H9 (cell line): Measurements from ENCODE around the gene SPTBN5. TPM values are rescaled to one million over a fixed set of nuclear protein-coding genes. Genes with fewer than 3 reads are reported as not detected.

ENCODE experiments used
- DNase-seq: peaks from one replicate; pipeline ENCODE4 v3.0.0-alpha.2; 2017
- H2AFZ ChIP-seq: one replicate; pipeline ENCODE4 v1.6.1; 2013; ENCODE audit warnings: mild to moderate bottlenecking, low read length, control low read depth, moderate library complexity
- H2AK5ac ChIP-seq: 2 replicates; pipeline ENCODE4 v1.6.1; 2013; ENCODE audit warnings: low read length, control low read depth, mixed read lengths; ENCODE audit not compliant: insufficient read length
- H2BK120ac ChIP-seq: one replicate; pipeline ENCODE4 v1.6.1; 2013; ENCODE audit warnings: low read depth, mild to moderate bottlenecking, low read length, control low read depth, inconsistent platforms; ENCODE audit not compliant: poor library complexity, severe bottlenecking
- H2BK12ac ChIP-seq: 2 replicates; pipeline ENCODE4 v1.6.1; 2013; ENCODE audit warnings: low read length, control low read depth, mixed read lengths, low read depth; ENCODE audit not compliant: insufficient read length
- H2BK15ac ChIP-seq: 2 replicates; pipeline ENCODE4 v1.6.1; 2013; ENCODE audit warnings: low read depth, low read length, control low read depth
- H2BK20ac ChIP-seq: one replicate; pipeline ENCODE4 v1.6.1; 2013; ENCODE audit warnings: low read depth, mild to moderate bottlenecking, low read length, control low read depth, inconsistent platforms; ENCODE audit not compliant: poor library complexity, severe bottlenecking
- H2BK5ac ChIP-seq: 2 replicates; pipeline ENCODE4 v1.6.1; 2013; ENCODE audit warnings: low read length, control low read depth, mixed read lengths; ENCODE audit not compliant: insufficient read length
- H3K14ac ChIP-seq: 2 replicates; pipeline ENCODE4 v1.6.1; 2013; ENCODE audit warnings: low read length, control low read depth; ENCODE audit not compliant: insufficient read depth
- H3K18ac ChIP-seq: 2 replicates; pipeline ENCODE4 v1.6.1; 2013; ENCODE audit warnings: low read depth, mild to moderate bottlenecking, mixed read lengths, low read length, control low read depth; ENCODE audit not compliant: insufficient read length
- H3K23ac ChIP-seq: 2 replicates; pipeline ENCODE4 v1.6.1; 2013; ENCODE audit warnings: low read length, control low read depth, mixed read lengths, low read depth; ENCODE audit not compliant: insufficient read length
- H3K23me2 ChIP-seq: 2 replicates; pipeline ENCODE4 v1.6.1; 2013; ENCODE audit warnings: low read depth, mild to moderate bottlenecking, mixed read lengths, low read length, control low read depth; ENCODE audit not compliant: insufficient read length, poor library complexity, severe bottlenecking
- H3K27ac ChIP-seq: 2 replicates; pipeline ENCODE4 v1.5.1; 2013; ENCODE audit warnings: low read length, control low read depth, mixed read lengths, low read depth; ENCODE audit not compliant: insufficient read length
- H3K27me3 ChIP-seq: 2 replicates; pipeline ENCODE4 v1.6.1; 2013; ENCODE audit warnings: low read length, control low read depth, inconsistent platforms; ENCODE audit not compliant: insufficient read depth
- H3K4ac ChIP-seq: 2 replicates; pipeline ENCODE4 v1.6.1; 2013; ENCODE audit warnings: low read depth, mild to moderate bottlenecking, control low read depth, inconsistent platforms, low read length, moderate library complexity
- H3K4me1 ChIP-seq: 2 replicates; pipeline ENCODE4 v1.6.1; 2013; ENCODE audit warnings: low read length, control low read depth, inconsistent platforms; ENCODE audit not compliant: insufficient read depth
- H3K4me2 ChIP-seq: 2 replicates; pipeline ENCODE4 v1.6.1; 2013; ENCODE audit warnings: low read length, control low read depth, mixed read lengths; ENCODE audit not compliant: insufficient read length, insufficient read depth
- H3K56ac ChIP-seq: 2 replicates; pipeline ENCODE4 v1.6.1; 2013; ENCODE audit warnings: low read depth, mild to moderate bottlenecking, mixed read lengths, low read length, control low read depth; ENCODE audit not compliant: insufficient read length
- H3K79me1 ChIP-seq: 2 replicates; pipeline ENCODE4 v1.6.1; 2013; ENCODE audit warnings: low read depth, mild to moderate bottlenecking, moderate library complexity, low read length, control low read depth, inconsistent platforms; ENCODE audit not compliant: insufficient read depth, poor library complexity, severe bottlenecking
- H3K79me2 ChIP-seq: 2 replicates; pipeline ENCODE4 v1.6.1; 2013; ENCODE audit warnings: low read length, control low read depth, inconsistent platforms; ENCODE audit not compliant: insufficient read depth
- H3K9ac ChIP-seq: 2 replicates; pipeline ENCODE4 v1.6.1; 2013; ENCODE audit warnings: low read length, control low read depth, mixed read lengths; ENCODE audit not compliant: insufficient read length; ENCODE audit errors: extremely low read depth
- H3K9me3 ChIP-seq: one replicate; pipeline ENCODE4 v1.6.1; 2013; ENCODE audit warnings: low read depth, low read length, inconsistent platforms; ENCODE audit not compliant: control insufficient read depth
- H3T11ph ChIP-seq: one replicate; pipeline ENCODE4 v1.6.1; 2013; ENCODE audit warnings: mild to moderate bottlenecking, low read length, control low read depth, inconsistent platforms
- H4K20me1 ChIP-seq: one replicate; pipeline ENCODE4 v1.6.1; 2013; ENCODE audit not compliant: control insufficient read depth, insufficient read length, insufficient read depth
- H4K5ac ChIP-seq: 2 replicates; pipeline ENCODE4 v1.6.1; 2013; ENCODE audit warnings: low read depth, mild to moderate bottlenecking, mixed read lengths, low read length, control low read depth; ENCODE audit not compliant: insufficient read length
- H4K8ac ChIP-seq: replicated peaks from 2 replicates; pipeline ENCODE4 v1.6.1; 2013; ENCODE audit warnings: low read length, control low read depth, mixed read lengths, low read depth; ENCODE audit not compliant: insufficient read length
- H4K91ac ChIP-seq: 2 replicates; pipeline ENCODE4 v1.6.1; 2013; ENCODE audit warnings: low read depth, mild to moderate bottlenecking, moderate library complexity, mixed read lengths, low read length, control low read depth; ENCODE audit not compliant: insufficient read length
- H3K27ac Mint-ChIP-seq, 3 experiments: 2 replicates in 2 of 3; 3 replicates in 1 of 3; pipeline ENCODE4 v1.8.0; 2020 to 2021; ENCODE audit warnings: mixed read lengths in 3 of 3, mild to moderate bottlenecking in 1 of 3, moderate library complexity in 1 of 3
- H3K27me3 Mint-ChIP-seq: 2 replicates; pipeline ENCODE4 v1.8.0; 2021; ENCODE audit warnings: low read depth, mild to moderate bottlenecking, moderate library complexity, mixed read lengths
- H3K36me3 Mint-ChIP-seq, 3 experiments: 2 replicates in 2 of 3; 3 replicates in 1 of 3; pipeline ENCODE4 v1.8.0; 2020 to 2021; ENCODE audit warnings: low read depth in 3 of 3, mixed read lengths in 3 of 3; ENCODE audit not compliant: insufficient read depth in 1 of 3
- H3K4me1 Mint-ChIP-seq, 2 experiments: 2 replicates each; pipeline ENCODE4 v1.8.0; 2020; ENCODE audit warnings: mixed read lengths in 2 of 2
- H3K4me3 Mint-ChIP-seq, 2 experiments: 2 replicates in 1 of 2; 3 replicates in 1 of 2; pipeline ENCODE4 v1.8.0; 2020 to 2021; ENCODE audit warnings: mild to moderate bottlenecking in 2 of 2, mixed read lengths in 2 of 2, moderate library complexity in 1 of 2
- H3K9me3 Mint-ChIP-seq, 2 experiments: 2 replicates in 1 of 2; 3 replicates in 1 of 2; pipeline ENCODE4 v1.8.0; 2020; ENCODE audit warnings: mild to moderate bottlenecking in 2 of 2, mixed read lengths in 2 of 2, moderate library complexity in 1 of 2
- CTCF ChIP-seq: fragments of 200-600 bp; sonication (generic); conservative IDR thresholded peaks from 3 replicates; pipeline ENCODE4 v1.8.0; 2021; ENCODE audit warnings: antibody characterized with exemption, mild to moderate bottlenecking
- whole genome bisulfite sequencing: extraction: QIAGEN DNeasy Blood & Tissue Kit; methylation state at CpG from one replicate; pipeline ENCODE4 v1.1.7; 2013; ENCODE audit warnings: missing lambda C conversion rate, low lambda C conversion rate, mixed read lengths; ENCODE audit not compliant: insufficient read length; ENCODE audit errors: extremely low coverage; 5-methylcytosine and 5-hydroxymethylcytosine counted together
- total RNA-seq: library from RNA; stranded (reverse); gene quantifications from 2 replicates; pipeline ENCODE4 v1.2.1, GENCODE V29; 2021

SPTBN5 gene
- total RNA-seq, 1 experiment from 2014 or later, result 0.90 TPM

- H3K9me3 Mint-ChIP-seq, result no peaks in the 10 kb centered on the region; a peak in 2 of 5 replicates
- Histone ChIP-seq H2BK20ac (no peak overlapping the region), H2BK5ac (no peak overlapping the region), H2AK5ac (no peak overlapping the region), H3K4me2 (no peak overlapping the region), H4K5ac (no peak overlapping the region), H2AFZ (no peak overlapping the region), H2BK12ac (no peak overlapping the region), H4K8ac (no peak overlapping the region), H3K9ac (no peak overlapping the region), H3K4me1 (no peaks in the 10 kb centered on the region), H2BK15ac (no peak overlapping the region), H2BK120ac (no peak overlapping the region), H3K18ac (no peak overlapping the region), H3K23ac (no peak overlapping the region), H3K56ac (no peak overlapping the region), H3K27me3 (peaks cover 7% of the 10 kb centered on the region; the same call in 1 of the 2 replicates), H3K4ac (no peak overlapping the region), H4K91ac (no peak overlapping the region), H3K79me2 (no peaks in the 10 kb centered on the region), H3K14ac (no peak overlapping the region; the same call in 1 of the 2 replicates), H3K9me3 (no peaks in the 10 kb centered on the region), H4K20me1 (no peaks in the 10 kb centered on the region), H3T11ph (no peak overlapping the region), H3K79me1 (no peaks in the 10 kb centered on the region), H3K23me2 (peaks cover 3% of the 10 kb centered on the region), H3K27ac (no peak overlapping the region)
- WGBS, result no CpG with 5 or more reads among the region's 10 CpGs
- peaks cover 0 to 1% (median 0%) of the 10 kb centered on the region in 3 experiments; a peak in 1 of 7 replicates for H3K36me3 Mint-ChIP-seq
- DNase-seq, result no peak
- TF ChIP-seq CTCF, result no peak
- H3K4me3 Mint-ChIP-seq, result no peak overlapping the region
- H3K27ac Mint-ChIP-seq, result no peak overlapping the region; a peak in 1 of 7 replicates
- peaks cover 4 to 10% of the 10 kb centered on the region in 2 experiments for H3K4me1 Mint-ChIP-seq
- peaks cover 43% of the 10 kb centered on the region for H3K27me3 Mint-ChIP-seq
Observed at GRCh38 chr15:41879321-41879845, 14.5 kb downstream of the SPTBN5 start.
